ENCODE measurements around the gene PON3. TPM values are rescaled to one million over a fixed set of nuclear protein-coding genes. Genes with fewer than 3 reads are reported as not detected.

The PON3 gene
- total RNA-seq, 1 donor from 2014 or later, result not detected

- no peak for TF ChIP-seq CTCF (IDR thresholded peaks at IDR 0.05)
- H3K9me3 Mint-ChIP-seq (ENCODE audit: unreplicated experiment), result no peaks in the 10 kb centered on the region
- H3K36me3 Mint-ChIP-seq (ENCODE audit: unreplicated experiment), result no peaks in the 10 kb centered on the region
- no peak overlapping the region for H3K27ac Mint-ChIP-seq (ENCODE audit: unreplicated experiment)
- no peak for DNase-seq (ENCODE audit: extremely low spot score, unreplicated experiment)
- no peaks in the 10 kb centered on the region for H3K4me1 Mint-ChIP-seq (ENCODE audit: unreplicated experiment)
- no peak overlapping the region for H3K4me3 Mint-ChIP-seq (ENCODE audit: unreplicated experiment)
- H3K27me3 Mint-ChIP-seq (ENCODE audit: unreplicated experiment), result peaks cover 13% of the 10 kb centered on the region
Measured at GRCh38 chr7:95312561-95312960, 83.6 kb downstream of the PON3 start.

- Mint-ChIP-seq H3K9me3 (ENCODE audit: unreplicated experiment) (no peaks in the 10 kb centered on the region), H3K4me3 (ENCODE audit: unreplicated experiment) (no peak overlapping the region), H3K36me3 (ENCODE audit: unreplicated experiment) (no peaks in the 10 kb centered on the region), H3K4me1 (ENCODE audit: unreplicated experiment) (no peaks in the 10 kb centered on the region), H3K27ac (ENCODE audit: unreplicated experiment) (no peak overlapping the region), H3K27me3 (ENCODE audit: unreplicated experiment) (peaks cover 13% of the 10 kb centered on the region)
- TF ChIP-seq CTCF (IDR thresholded peaks at IDR 0.05), result no peak
- DNase-seq (ENCODE audit: extremely low spot score, unreplicated experiment), result no peak
Measured at GRCh38 chr7:95311389-95311788, 84.8 kb downstream of the PON3 start.

- Mint-ChIP-seq H3K27me3 (ENCODE audit: unreplicated experiment) (peaks cover 22% of the 10 kb centered on the region), H3K36me3 (ENCODE audit: unreplicated experiment) (no peaks in the 10 kb centered on the region), H3K27ac (ENCODE audit: unreplicated experiment) (no peak overlapping the region), H3K4me3 (ENCODE audit: unreplicated experiment) (no peak overlapping the region), H3K9me3 (ENCODE audit: unreplicated experiment) (no peaks in the 10 kb centered on the region), H3K4me1 (ENCODE audit: unreplicated experiment) (no peaks in the 10 kb centered on the region)
- no peak for DNase-seq (ENCODE audit: extremely low spot score, unreplicated experiment)
- TF ChIP-seq CTCF (IDR thresholded peaks at IDR 0.05), result no peak
Measured at GRCh38 chr7:95309951-95310350, 86.2 kb downstream of the PON3 start.

Other genes with a start within 250 kb of the PON3 start
- gene PON1, start 71.8 kb downstream of the PON3 start, total RNA-seq, result not detected in 2 replicates
- 77.1 and 78.1 TPM in 2 replicates for gene PON2, start 38.7 kb upstream of the PON3 start, total RNA-seq
- not detected in 2 replicates for gene ASB4, start 89.6 kb upstream of the PON3 start, total RNA-seq
- gene PDK4, start 200.1 kb upstream of the PON3 start, total RNA-seq, result 0.56 and 1.1 TPM in 2 replicates